Activated CD8-positive, alpha-beta memory T cell treated with anti-CD3 and anti-CD28 coated beads, Interleukin-2, amount 10 ng/mL, durations not matched to agents 7 days and 5 days (primary cell): Measurements from ENCODE around the gene CLDN9. TPM values are rescaled to one million over a fixed set of nuclear protein-coding genes. Genes with fewer than 3 reads are reported as not detected.

ENCODE experiments used
- ATAC-seq: fragments of 150-1000 bp; cut with Tn5 transposase; one replicate; pipeline ENCODE4 v1.10.0; 2021; ENCODE audit warnings: moderate library complexity
- CTCF ChIA-PET: fragments of 350-600 bp; sonication (Branson Sonifier 250); formaldehyde crosslinking; loops from one replicate; lab custom pipeline; 2021; ENCODE audit warnings: antibody characterized with exemption; lab: Charles Lee
- DNase-seq: peaks from one replicate; pipeline ENCODE4 v3.0.0-alpha.2; 2020
- H3K27ac Mint-ChIP-seq: one replicate; pipeline ENCODE4 v1.8.0; 2021; ENCODE audit warnings: mild to moderate bottlenecking, mixed read lengths
- H3K27me3 Mint-ChIP-seq: one replicate; pipeline ENCODE4 v1.8.0; 2021; ENCODE audit warnings: mixed read lengths
- H3K36me3 Mint-ChIP-seq: one replicate; pipeline ENCODE4 v1.8.0; 2021; ENCODE audit warnings: mild to moderate bottlenecking, mixed read lengths
- H3K4me1 Mint-ChIP-seq: one replicate; pipeline ENCODE4 v1.8.0; 2021; ENCODE audit warnings: mixed read lengths
- H3K4me3 Mint-ChIP-seq: one replicate; pipeline ENCODE4 v1.8.0; 2021; ENCODE audit warnings: mild to moderate bottlenecking, moderate library complexity, mixed read lengths
- H3K9me3 Mint-ChIP-seq: one replicate; pipeline ENCODE4 v1.8.0; 2022; ENCODE audit warnings: low read depth, mixed read lengths
- total RNA-seq, 2 experiments: library from RNA; stranded (reverse); gene quantifications; one replicate each; pipeline ENCODE4 v1.2.3, GENCODE V29; 2021

CLDN9 gene
- total RNA-seq, 2 experiments from 2014 or later = 0.09 to 0.15 TPM

GRCh38 chr16:3026609-3027488, 14.1 kb downstream of the CLDN9 start:
- H3K36me3 Mint-ChIP-seq = peaks cover 12% of the 10 kb centered on the region
- CTCF ChIA-PET = interaction anchor here (1.2 to 17.9 kb wide), 12 partner anchors 6 to 124 kb away, joined by 3 to 370 read pairs (median 16); partner anchors contain the start of genes CLDN6, CLDN9, HCFC1R1 and MMP25
- no peak for DNase-seq
- H3K9me3 Mint-ChIP-seq = no peaks in the 10 kb centered on the region
- peaks cover 22% of the 10 kb centered on the region for H3K27me3 Mint-ChIP-seq
- H3K27ac Mint-ChIP-seq = no peak overlapping the region
- H3K4me3 Mint-ChIP-seq = no peak overlapping the region
- no peak for ATAC-seq
- H3K4me1 Mint-ChIP-seq = peaks cover 52% of the 10 kb centered on the region

- DNase-seq = no peak
- Mint-ChIP-seq H3K4me3 (no peak overlapping the region), H3K36me3 (peaks cover 12% of the 10 kb centered on the region), H3K27me3 (peaks cover 28% of the 10 kb centered on the region), H3K27ac (no peak overlapping the region), H3K4me1 (peaks cover 49% of the 10 kb centered on the region), H3K9me3 (no peaks in the 10 kb centered on the region)
- ATAC-seq = no peak
- CTCF ChIA-PET = interaction anchor here (0.8 to 17.9 kb wide), 17 partner anchors 7 to 147 kb away, joined by 3 to 370 read pairs (median 10); partner anchors contain the start of genes CLDN6, CLDN9, HCFC1R1 and MMP25
Measured at GRCh38 chr16:3027489-3027795, 14.7 kb downstream of the CLDN9 start.

GRCh38 chr16:3027983-3028715, 15.4 kb downstream of the CLDN9 start:
- Mint-ChIP-seq H3K36me3 (peaks cover 12% of the 10 kb centered on the region), H3K9me3 (no peaks in the 10 kb centered on the region), H3K4me3 (peak overlapping the region; percentile 50), H3K27me3 (peaks cover 35% of the 10 kb centered on the region), H3K27ac (peak overlapping the region; percentile 36), H3K4me1 (peaks cover 47% of the 10 kb centered on the region)
- peak; percentile 90 for DNase-seq
- CTCF ChIA-PET = interaction anchor here (0.6 to 17.9 kb wide), 27 partner anchors 7 to 146 kb away, joined by 3 to 370 read pairs (median 5); partner anchors contain the start of genes CLDN6, CLDN9, HCFC1R1 and MMP25
- ATAC-seq = peak; percentile 43

- peaks cover 12% of the 10 kb centered on the region for H3K36me3 Mint-ChIP-seq
- H3K27me3 Mint-ChIP-seq = peaks cover 41% of the 10 kb centered on the region
- H3K4me1 Mint-ChIP-seq = peaks cover 46% of the 10 kb centered on the region
- CTCF ChIA-PET = interaction anchor here (0.6 to 17.9 kb wide), 27 partner anchors 8 to 161 kb away, joined by 3 to 370 read pairs (median 7); partner anchors contain the start of genes CLDN6, CLDN9, HCFC1R1 and IL32
- ATAC-seq = no peak
- no peaks in the 10 kb centered on the region for H3K9me3 Mint-ChIP-seq
- H3K4me3 Mint-ChIP-seq = peak overlapping the region; percentile 65
- DNase-seq = no peak
- no peak overlapping the region for H3K27ac Mint-ChIP-seq
Measured at GRCh38 chr16:3028716-3029319, 16.1 kb downstream of the CLDN9 start.

- H3K4me1 Mint-ChIP-seq = peaks cover 44% of the 10 kb centered on the region
- no peaks in the 10 kb centered on the region for H3K9me3 Mint-ChIP-seq
- peaks cover 11% of the 10 kb centered on the region for H3K36me3 Mint-ChIP-seq
- peak overlapping the region; percentile 65 for H3K4me3 Mint-ChIP-seq
- peak overlapping the region; percentile 62 for H3K27ac Mint-ChIP-seq
- H3K27me3 Mint-ChIP-seq = peaks cover 50% of the 10 kb centered on the region
- ATAC-seq (peak; percentile 66), DNase-seq (peak; percentile 81)
- CTCF ChIA-PET = interaction anchor here (0.9 to 17.9 kb wide), 15 partner anchors 9 to 161 kb away, joined by 3 to 370 read pairs (median 17); partner anchors contain the start of genes CLDN6, CLDN9, HCFC1R1 and IL32
Measured at GRCh38 chr16:3029491-3030221, 16.9 kb downstream of the CLDN9 start.

GRCh38 chr16:3030222-3031212, 17.8 kb downstream of the CLDN9 start:
- Mint-ChIP-seq H3K9me3 (no peaks in the 10 kb centered on the region), H3K27ac (peak overlapping the region; percentile 60), H3K4me3 (peak overlapping the region; percentile 65), H3K4me1 (peaks cover 40% of the 10 kb centered on the region), H3K27me3 (peaks cover 58% of the 10 kb centered on the region), H3K36me3 (peaks cover 11% of the 10 kb centered on the region)
- CTCF ChIA-PET = interaction anchor here (1.2 to 17.9 kb wide), 20 partner anchors 10 to 162 kb away, joined by 3 to 370 read pairs (median 12); partner anchors contain the start of genes CLDN6, CLDN9, HCFC1R1 and IL32
- DNase-seq (no peak), ATAC-seq (no peak)

- H3K36me3 Mint-ChIP-seq = peaks cover 2% of the 10 kb centered on the region
- H3K27ac Mint-ChIP-seq = no peak overlapping the region
- H3K4me1 Mint-ChIP-seq = peaks cover 39% of the 10 kb centered on the region
- H3K9me3 Mint-ChIP-seq = no peaks in the 10 kb centered on the region
- CTCF ChIA-PET = interaction anchor here (0.6 to 17.9 kb wide), 14 partner anchors 9 to 96 kb away, joined by 3 to 370 read pairs (median 26); partner anchors contain the start of genes CLDN6, CLDN9, HCFC1R1 and MMP25
- H3K27me3 Mint-ChIP-seq = peaks cover 72% of the 10 kb centered on the region
- no peak overlapping the region for H3K4me3 Mint-ChIP-seq
- no peak for DNase-seq
- no peak for ATAC-seq
Measured at GRCh38 chr16:3032624-3033023, 19.9 kb downstream of the CLDN9 start.

GRCh38 chr16:3035289-3035971, 22.7 kb downstream of the CLDN9 start:
- Mint-ChIP-seq H3K4me3 (no peak overlapping the region), H3K9me3 (no peaks in the 10 kb centered on the region), H3K36me3 (peaks cover 2% of the 10 kb centered on the region), H3K27ac (no peak overlapping the region), H3K27me3 (peaks cover 80% of the 10 kb centered on the region), H3K4me1 (peaks cover 19% of the 10 kb centered on the region)
- DNase-seq (no peak), ATAC-seq (no peak)
- CTCF ChIA-PET = interaction anchor here (1.0 to 17.9 kb wide), 7 partner anchors 9 to 93 kb away, joined by 3 to 370 read pairs (median 28); partner anchors contain the start of genes CLDN9, HCFC1R1, MMP25 and THOC6

GRCh38 chr16:3035972-3036725, 23.4 kb downstream of the CLDN9 start:
- CTCF ChIA-PET = interaction anchor here (3.8 to 17.9 kb wide), 5 partner anchors 9 to 93 kb away, joined by 23 to 370 read pairs (median 185); partner anchors contain the start of genes CLDN9, HCFC1R1, MMP25 and THOC6
- no peak overlapping the region for H3K4me3 Mint-ChIP-seq
- ATAC-seq (peak; percentile 15), DNase-seq (no peak)
- no peak overlapping the region for H3K27ac Mint-ChIP-seq
- H3K4me1 Mint-ChIP-seq = peaks cover 19% of the 10 kb centered on the region
- H3K9me3 Mint-ChIP-seq = no peaks in the 10 kb centered on the region
- peaks cover 77% of the 10 kb centered on the region for H3K27me3 Mint-ChIP-seq
- peaks cover 2% of the 10 kb centered on the region for H3K36me3 Mint-ChIP-seq

GRCh38 chr16:3036726-3037315, 24.1 kb downstream of the CLDN9 start, which contains the start of gene BICDL2:
Gene BICDL2, minus strand, starts transcription at chr16:3036944. Its CDS starts 1,448 bp downstream, at chr16:3035496.
- peaks cover 17% of the 10 kb centered on the region for H3K4me1 Mint-ChIP-seq
- CTCF ChIA-PET = interaction anchor here (0.7 to 15.3 kb wide), 5 partner anchors 7 to 56 kb away, joined by 4 to 342 read pairs (median 28); partner anchors contain the start of genes HCFC1R1, MMP25 and THOC6
- peaks cover 2% of the 10 kb centered on the region for H3K36me3 Mint-ChIP-seq
- no peak within 1 kb of the TSS for H3K27ac Mint-ChIP-seq
- peaks cover 75% of the 10 kb centered on the region for H3K27me3 Mint-ChIP-seq
- peak within 1 kb of the TSS; percentile 18 for H3K4me3 Mint-ChIP-seq
- ATAC-seq (no peak), DNase-seq (no peak)
- H3K9me3 Mint-ChIP-seq = no peaks in the 10 kb centered on the region
